Activated CD8-positive, alpha-beta memory T cell treated with anti-CD3 and anti-CD28 coated beads, Interleukin-2, amount 50 U/mL, for 1 hour (primary cell): ENCODE data around the gene TTC38.

ENCODE experiments used
- DNase-seq: peaks from one replicate; pipeline ENCODE4 v3.0.0-alpha.2; 2020; ENCODE audit errors: extremely low read depth

Gene TTC38

GRCh38 chr22:46278656-46279645 is 11.1 kb downstream of the TTC38 start:
- DNase-seq: no peak

DNA sequence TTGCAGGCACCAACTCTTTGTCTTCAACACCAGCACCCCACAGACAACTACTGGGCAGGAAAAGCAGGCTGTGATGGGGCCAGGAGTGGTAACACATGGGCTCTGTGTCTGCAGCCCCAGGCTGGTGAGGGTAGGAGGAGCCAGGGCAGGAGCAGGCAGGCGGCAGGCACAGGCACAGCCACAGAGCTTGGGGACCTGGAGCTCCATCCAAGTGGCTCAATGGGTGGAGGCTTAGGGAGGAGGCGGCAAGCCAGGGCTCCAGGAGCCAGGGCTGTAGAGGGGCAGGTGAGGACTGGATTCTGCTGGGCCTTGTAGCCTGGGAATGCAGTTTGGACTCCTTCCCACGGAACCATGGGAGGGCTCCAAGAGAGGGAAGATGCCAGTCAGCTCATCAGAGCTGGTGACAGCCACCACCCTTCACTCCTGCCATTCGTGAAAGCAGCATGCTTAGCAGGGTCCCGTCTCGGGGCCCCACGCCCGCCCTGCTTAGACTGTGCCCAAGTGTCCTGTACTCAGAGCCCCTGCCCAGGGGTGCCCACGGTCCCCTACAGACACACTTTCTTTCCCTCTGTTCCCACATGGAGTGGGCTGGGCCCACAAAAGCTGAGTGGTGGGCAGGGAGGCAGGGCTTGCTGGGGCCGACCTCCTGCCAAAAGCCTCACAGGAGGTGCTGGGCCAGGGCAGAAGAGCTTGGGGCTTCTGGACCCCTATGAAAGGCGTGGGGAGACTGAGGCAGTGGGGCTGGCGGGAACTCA is 12.4 kb downstream of the TTC38 start:
- DNase-seq: no peak

DNA sequence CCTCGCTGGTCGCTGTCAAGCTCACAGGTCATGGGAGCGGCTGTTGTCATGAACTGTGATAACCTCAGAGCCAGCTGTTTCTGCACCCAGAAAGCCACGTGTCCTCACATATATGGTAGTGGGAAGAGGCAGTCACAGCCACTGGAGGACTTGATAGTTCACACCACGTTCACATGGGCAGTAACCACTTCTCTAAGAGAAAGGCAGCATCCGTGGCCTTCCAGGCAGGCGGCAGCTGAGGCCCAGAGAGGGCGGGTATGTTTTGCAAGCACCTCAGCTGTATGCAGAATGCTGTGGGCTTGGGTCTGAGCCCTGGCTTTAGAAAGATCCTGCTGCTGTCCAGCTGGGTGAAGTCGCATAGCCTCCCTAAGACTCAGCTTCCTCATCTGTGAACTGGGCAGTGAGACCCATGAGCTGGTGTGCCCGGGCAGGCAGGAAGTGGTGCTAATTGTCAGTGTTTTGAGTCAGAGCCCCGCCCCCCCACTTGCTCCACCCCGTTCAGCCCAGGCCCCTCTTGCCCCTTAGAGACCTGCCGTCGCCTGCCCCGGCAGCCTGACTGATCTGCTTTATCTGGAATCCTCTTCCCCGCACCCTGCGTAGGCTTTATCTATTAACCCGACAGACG is 13.3 kb downstream of the TTC38 start:
- DNase-seq: no peak

GRCh38 chr22:46281866-46282678 is 14.3 kb downstream of the TTC38 start:
- no peak for DNase-seq

GRCh38 chr22:46286006-46286405 is 18.2 kb downstream of the TTC38 start:
- DNase-seq: no peak

DNA sequence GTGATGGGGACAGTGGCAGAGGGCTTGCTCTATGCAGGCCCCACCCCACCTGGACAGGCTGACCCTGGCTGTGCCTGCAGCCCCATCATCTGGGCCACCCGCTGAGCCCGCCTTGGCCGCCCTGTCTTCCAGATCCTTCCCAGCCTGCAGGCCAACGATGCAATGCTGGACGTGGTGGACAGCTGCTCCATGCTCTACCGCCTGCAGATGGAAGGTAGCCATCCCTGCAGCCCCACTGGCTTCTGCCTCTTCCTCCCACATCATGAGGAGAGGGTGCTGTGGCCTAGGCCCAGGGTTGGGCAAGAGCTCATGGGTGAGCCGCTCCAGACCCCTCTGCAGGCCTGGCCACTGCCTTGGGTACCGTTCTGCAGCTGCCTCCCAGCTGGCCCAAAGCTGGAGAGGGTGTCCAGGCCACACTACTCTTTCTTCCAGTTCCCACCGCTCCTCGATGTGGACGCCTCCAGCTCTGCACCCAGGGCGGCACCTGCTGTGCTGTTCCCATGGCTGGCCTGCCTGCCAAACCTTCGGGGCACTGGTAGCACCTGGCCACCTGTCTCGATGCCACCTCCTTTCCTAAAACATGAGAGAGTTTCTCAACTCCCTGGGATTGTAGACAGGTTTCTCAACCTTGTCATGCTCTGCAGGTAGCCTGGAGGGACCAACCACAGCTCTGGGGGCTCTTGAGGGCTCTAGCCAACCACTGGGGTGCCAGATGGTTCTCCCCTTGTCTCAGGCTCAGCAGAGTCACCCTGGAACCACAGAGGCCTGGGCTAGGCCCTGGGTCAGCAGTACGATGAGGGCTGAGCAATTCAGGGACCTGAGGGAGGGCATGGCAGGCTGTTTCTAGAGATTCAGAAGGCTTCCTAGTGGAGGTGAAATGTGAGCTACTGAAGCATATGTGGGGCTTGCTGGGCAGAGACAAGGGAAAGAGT is 19.4 kb downstream of the TTC38 start:
- no peak for DNase-seq

DNA sequence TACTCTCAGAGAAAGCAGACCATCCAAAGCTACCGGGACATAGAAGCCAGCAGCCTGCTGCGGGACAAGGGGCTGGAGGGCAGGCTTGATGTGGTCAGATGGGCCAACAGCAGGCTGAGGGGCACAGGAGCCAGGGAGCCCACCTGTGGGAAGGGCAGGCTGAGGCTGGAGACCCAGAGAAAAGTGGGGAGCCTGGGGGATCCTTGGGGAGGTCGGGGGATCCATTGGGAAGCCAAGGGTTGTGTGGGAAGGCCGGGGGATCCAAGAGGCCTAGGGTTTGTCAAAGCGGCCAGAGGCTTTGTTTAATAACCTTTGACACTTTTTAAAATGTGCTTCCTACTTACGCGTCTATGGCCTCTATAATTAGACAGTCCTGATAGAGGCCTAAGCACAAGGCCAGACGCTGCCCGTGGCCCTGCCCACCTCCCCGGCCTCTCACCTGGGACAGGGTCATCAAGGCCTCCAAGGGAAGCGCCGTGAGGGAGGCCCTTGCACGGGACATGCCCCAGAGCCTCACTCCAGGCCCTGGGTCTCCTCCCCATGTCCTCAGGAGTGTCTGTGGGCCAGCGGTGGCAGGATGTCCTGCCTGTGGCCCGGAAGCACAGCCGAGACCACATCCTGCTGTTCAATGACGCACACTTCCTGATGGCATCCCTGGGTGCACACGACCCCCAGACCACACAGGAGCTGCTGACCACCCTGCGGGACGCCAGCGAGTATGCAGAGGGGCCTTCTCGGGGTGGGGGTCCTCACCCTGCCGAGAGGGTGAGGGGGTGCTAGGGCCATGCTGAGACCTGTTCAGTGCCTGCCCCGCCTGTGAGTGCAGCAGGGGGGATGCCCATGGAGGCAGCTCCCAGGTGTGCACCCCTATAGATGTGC is 20.3 kb downstream of the TTC38 start:
- no peak for DNase-seq

- no peak for DNase-seq
Observed at GRCh38 chr22:46288846-46289243, 21.0 kb downstream of the TTC38 start.

GRCh38 chr22:46289244-46289891 is 21.6 kb downstream of the TTC38 start:
- DNase-seq: no peak

- DNase-seq: no peak
Observed at GRCh38 chr22:46290121-46290842, 22.5 kb downstream of the TTC38 start.

DNA sequence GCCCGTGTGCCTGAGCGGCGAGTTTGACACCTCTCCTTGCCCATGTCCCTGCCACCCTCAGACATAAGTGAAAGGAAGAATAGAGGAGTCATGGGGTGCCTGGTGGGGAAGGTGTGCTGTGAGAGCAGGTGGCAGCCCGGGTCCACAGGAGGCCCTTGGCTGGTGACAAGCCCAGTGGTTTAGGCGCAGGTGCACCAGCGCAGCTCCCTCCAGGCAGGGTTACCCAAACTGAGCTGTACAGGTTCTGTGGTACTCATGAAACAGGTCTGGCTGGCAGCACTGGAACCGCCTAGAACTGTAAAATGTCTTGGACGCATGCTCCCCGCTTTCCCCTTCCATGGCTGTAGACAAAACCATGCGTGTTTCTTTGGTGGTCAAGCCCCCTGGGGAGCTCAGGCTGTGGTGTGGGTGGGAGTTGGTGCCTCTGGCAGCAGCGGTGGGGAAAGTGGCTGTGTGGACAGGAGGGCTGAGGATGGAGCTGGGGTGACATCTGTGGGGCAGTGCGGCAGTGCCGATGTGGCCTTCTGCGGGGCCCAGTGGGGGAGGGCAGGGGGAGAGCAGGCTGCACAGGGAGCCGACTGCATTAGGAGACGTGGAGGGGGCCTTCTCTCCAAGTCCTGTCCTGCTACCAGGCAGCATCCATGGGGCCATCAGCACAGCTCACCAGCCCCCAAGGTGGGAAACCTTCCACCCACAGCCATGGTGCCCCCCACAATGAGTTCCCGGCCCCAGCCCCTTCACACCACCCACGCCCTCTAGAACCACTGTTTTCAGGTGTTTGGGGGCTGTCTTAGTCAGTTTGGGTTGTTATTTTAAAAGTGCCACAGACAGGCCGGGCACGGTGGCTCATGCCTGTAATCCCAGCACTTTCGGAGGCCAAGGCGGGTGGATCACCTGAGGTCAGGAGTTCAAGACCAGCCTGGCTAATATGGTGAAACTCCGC is 23.3 kb downstream of the TTC38 start:
- DNase-seq: no peak

DNA sequence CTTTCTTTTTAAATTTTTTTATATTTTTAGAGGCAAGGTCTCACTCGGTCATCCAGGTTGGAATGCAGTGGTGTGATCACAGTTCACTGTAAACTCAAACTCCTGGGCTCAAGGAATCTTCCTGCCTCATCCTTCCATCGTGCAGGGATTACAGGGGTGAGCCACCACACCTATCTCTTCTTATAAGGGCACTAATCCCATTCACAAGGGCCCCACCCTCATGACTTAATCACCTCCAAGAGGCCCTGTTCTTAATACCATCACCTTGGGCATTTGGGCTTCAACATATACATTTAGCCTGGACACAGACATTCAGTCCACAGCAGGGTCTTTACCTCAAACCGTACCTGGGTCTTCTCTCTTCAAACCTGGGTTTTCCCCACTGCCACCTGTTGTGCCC is 24.4 kb downstream of the TTC38 start:
- DNase-seq: no peak

- no peak for DNase-seq
Observed at GRCh38 chr22:46292732-46293131, 24.9 kb downstream of the TTC38 start.

GRCh38 chr22:46293577-46294260 is 25.9 kb downstream of the TTC38 start:
- no peak for DNase-seq

DNA sequence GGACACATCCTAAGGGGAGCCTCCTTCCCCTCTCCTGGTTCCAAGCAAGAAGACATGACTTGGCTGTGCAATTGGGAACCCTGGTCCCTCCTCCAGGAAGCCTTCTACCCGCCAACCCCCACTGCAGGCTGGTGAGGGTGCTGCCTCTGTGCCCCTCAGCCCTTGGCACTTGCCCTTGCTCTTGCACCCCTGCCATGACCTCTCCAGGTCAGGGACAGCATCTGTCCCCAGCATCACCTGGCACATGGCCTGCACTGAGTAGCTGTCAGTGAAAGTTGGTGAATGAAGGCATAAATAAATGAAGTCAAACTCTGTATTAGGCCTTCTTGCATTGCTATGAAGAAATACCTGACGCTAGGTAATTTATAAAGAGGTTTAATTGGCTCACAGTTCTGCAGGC is 27.0 kb downstream of the TTC38 start:
- no peak for DNase-seq

DNA sequence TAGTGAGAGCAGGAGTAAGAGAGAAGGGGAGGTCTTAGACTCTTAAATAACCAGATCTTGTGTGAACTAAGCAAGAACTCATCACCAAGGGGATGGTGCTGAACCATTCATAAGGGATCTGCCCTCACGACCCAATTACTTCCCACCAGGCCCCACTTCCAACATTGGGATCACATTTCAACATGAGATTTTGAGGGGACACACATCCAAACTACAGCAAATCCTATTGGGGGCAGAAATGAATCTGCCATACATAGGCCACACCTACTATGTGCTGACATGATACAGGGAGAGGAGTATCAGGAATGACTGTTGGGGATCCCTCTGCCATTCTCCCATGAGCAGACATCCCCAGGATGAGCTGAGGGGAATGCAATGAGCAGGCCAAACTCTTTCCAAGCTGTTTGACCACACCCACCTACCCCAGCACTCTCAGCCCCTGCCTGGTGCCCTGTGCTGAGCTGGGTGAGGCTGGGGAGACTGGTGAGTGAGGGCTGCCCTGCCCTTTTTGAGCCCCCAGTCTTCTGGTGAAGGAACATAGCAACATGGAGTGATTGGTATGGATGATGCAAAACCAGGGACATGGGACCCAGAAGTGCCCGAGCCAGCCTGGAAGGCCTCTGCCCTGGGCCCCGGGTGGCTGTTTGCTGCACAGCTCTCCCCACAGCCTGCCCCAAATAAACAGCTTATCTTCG is 27.6 kb downstream of the TTC38 start:
- no peak for DNase-seq
